ENCODE results near the gene ZNF579. TPM values are rescaled to one million over a fixed set of nuclear protein-coding genes. Genes with fewer than 3 reads are reported as not detected.

Gene ZNF579
- total RNA-seq, 1 experiment from 2014 or later: 19.9 TPM

DNA sequence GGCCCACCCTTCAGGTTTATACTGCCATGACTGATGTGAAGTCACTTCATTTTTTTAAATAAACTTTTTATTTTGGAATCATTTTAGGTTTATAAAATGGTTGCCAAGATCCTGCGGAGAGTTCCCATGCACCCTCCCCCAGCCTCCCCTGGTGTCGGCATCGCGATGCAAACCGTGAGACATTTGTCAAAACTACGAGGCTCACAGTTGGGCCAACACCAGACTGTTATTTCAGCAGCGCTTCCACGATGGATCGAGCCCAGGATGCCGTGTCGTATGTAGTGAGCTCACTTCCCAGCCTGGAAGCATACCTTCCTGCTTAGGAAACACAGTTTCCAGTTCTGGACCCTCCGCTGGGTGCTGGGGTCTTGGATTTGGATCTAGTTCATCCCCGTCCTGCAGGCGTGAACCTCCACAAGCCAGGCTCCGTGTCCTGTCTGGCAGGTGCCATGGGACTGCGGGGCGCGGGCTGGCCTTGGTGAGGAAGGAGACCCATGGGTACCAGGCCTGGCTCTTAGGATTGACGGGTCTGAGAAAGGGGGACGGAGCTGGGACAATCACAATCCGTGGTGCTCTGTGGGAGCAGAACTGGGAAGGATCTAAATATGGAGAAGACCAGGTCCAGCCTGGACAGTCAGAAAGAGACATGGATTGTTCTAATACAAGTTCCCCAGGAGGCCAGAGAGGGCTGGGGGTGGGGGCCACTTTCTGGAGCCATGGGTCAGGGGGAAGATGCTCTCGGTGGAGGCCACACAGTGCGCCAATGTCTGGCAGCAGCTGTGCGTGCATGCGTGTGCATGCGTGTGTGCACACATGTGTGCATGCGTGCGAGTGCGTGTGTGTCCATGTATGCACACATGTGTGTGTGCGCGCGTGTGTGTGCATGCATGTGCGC is 41.3 kb downstream of the ZNF579 start:
- Histone ChIP-seq H3K79me1 (ENCODE audit: insufficient read depth, low read depth, low read length, poor library complexity, severe bottlenecking) (no peaks in the 10 kb centered on the region), H3K18ac (ENCODE audit: insufficient read length, low read depth, low read length) (no peak overlapping the region), H2BK12ac (ENCODE audit: insufficient read length, low read depth, low read length) (no peak overlapping the region), H3K27me3 (ENCODE audit: insufficient read depth, low read length) (no peaks in the 10 kb centered on the region), H3K79me2 (ENCODE audit: insufficient read depth, low read length) (no peaks in the 10 kb centered on the region), H3K9me3 (ENCODE audit: control insufficient read depth, low read depth, low read length) (no peaks in the 10 kb centered on the region), H2BK20ac (ENCODE audit: low read depth, low read length, poor library complexity, severe bottlenecking) (no peak overlapping the region), H2BK15ac (ENCODE audit: low read depth, low read length) (no peak overlapping the region), H3K4me2 (ENCODE audit: insufficient read depth, insufficient read length, low read length) (no peak overlapping the region), H3K9ac (ENCODE audit: extremely low read depth, insufficient read length, low read length) (no peak overlapping the region), H2AK5ac (ENCODE audit: insufficient read length, low read length) (no peak overlapping the region), H3K4me1 (ENCODE audit: insufficient read depth, low read length) (no peaks in the 10 kb centered on the region; the same call in 1 of the 2 replicates), H3K56ac (ENCODE audit: insufficient read length, low read depth, low read length) (no peak overlapping the region), H3K27ac (ENCODE audit: insufficient read length, low read depth, low read length) (no peak overlapping the region), H3K23me2 (ENCODE audit: insufficient read length, low read depth, low read length, poor library complexity, severe bottlenecking) (no peaks in the 10 kb centered on the region), H3T11ph (ENCODE audit: low read length) (no peak overlapping the region), H3K4ac (ENCODE audit: low read depth, low read length) (no peak overlapping the region), H2AFZ (ENCODE audit: low read length) (no peak overlapping the region), H4K20me1 (ENCODE audit: control insufficient read depth, insufficient read depth, insufficient read length) (peaks cover 2% of the 10 kb centered on the region), H4K8ac (replicated peaks; ENCODE audit: insufficient read length, low read depth, low read length) (no peak overlapping the region), H4K5ac (ENCODE audit: insufficient read length, low read depth, low read length) (no peak overlapping the region), H3K23ac (ENCODE audit: insufficient read length, low read depth, low read length) (no peak overlapping the region), H2BK120ac (ENCODE audit: low read depth, low read length, poor library complexity, severe bottlenecking) (no peak overlapping the region), H3K14ac (ENCODE audit: insufficient read depth, low read length) (no peak overlapping the region), H2BK5ac (ENCODE audit: insufficient read length, low read length) (no peak overlapping the region), H4K91ac (ENCODE audit: insufficient read length, low read depth, low read length) (no peak overlapping the region)
- no peak for DNase-seq
- Mint-ChIP-seq H3K36me3 (ENCODE audit: insufficient read depth in 1 of 3, low read depth in 3 of 3) (peaks cover 0 to 6% (median 0%) of the 10 kb centered on the region in 3 experiments; a peak in 2 of 7 replicates), H3K4me3 (no peak overlapping the region), H3K4me1 (peaks cover 4 to 36% of the 10 kb centered on the region in 2 experiments; a peak in 3 of 4 replicates), H3K27me3 (ENCODE audit: low read depth) (peaks cover 14% of the 10 kb centered on the region), H3K27ac (peak overlapping the region in 1 of 3 experiments; percentile 91; a peak in 2 of 7 replicates), H3K9me3 (peaks cover 6 to 14% of the 10 kb centered on the region in 2 experiments; a peak in 4 of 5 replicates)
- WGBS (ENCODE audit: extremely low coverage, insufficient read length, low lambda C conversion rate): no CpG with 5 or more reads among the region's 33 CpGs
- TF ChIP-seq, protein P1, sequence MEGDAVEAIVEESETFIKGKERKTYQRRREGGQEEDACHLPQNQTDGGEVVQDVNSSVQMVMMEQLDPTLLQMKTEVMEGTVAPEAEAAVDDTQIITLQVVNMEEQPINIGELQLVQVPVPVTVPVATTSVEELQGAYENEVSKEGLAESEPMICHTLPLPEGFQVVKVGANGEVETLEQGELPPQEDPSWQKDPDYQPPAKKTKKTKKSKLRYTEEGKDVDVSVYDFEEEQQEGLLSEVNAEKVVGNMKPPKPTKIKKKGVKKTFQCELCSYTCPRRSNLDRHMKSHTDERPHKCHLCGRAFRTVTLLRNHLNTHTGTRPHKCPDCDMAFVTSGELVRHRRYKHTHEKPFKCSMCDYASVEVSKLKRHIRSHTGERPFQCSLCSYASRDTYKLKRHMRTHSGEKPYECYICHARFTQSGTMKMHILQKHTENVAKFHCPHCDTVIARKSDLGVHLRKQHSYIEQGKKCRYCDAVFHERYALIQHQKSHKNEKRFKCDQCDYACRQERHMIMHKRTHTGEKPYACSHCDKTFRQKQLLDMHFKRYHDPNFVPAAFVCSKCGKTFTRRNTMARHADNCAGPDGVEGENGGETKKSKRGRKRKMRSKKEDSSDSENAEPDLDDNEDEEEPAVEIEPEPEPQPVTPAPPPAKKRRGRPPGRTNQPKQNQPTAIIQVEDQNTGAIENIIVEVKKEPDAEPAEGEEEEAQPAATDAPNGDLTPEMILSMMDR (conservative IDR thresholded peaks at IDR 0.05): no peak

Data from H9 (cell line).